Activated T-cell treated with anti-CD3 and anti-CD28 coated beads for 24 hours (primary cell): ENCODE results near the gene SDHB.

ENCODE experiments used
- DNase-seq: peaks from one replicate; pipeline ENCODE4 v3.0.0-alpha.2; 2020; ENCODE audit warnings: low read depth

Gene SDHB

GRCh38 chr1:17045634-17046333 lies 8.0 kb downstream of the SDHB start:
- DNase-seq, result no peak

GRCh38 chr1:17045150-17045549 lies 8.7 kb downstream of the SDHB start:
- DNase-seq, result no peak

GRCh38 chr1:17043676-17044075 lies 10.2 kb downstream of the SDHB start:
- no peak for DNase-seq

GRCh38 chr1:17040135-17040534 lies 13.7 kb downstream of the SDHB start:
- DNase-seq, result no peak

- no peak for DNase-seq
These were observed 14.3 kb downstream of the SDHB start for GRCh38 chr1:17039522-17039921.

GRCh38 chr1:17033481-17033880 lies 20.4 kb downstream of the SDHB start:
- no peak for DNase-seq

- no peak for DNase-seq
These were observed 21.1 kb downstream of the SDHB start for GRCh38 chr1:17032741-17033140.

- DNase-seq, result no peak
These were observed 22.4 kb downstream of the SDHB start for GRCh38 chr1:17031436-17031835.

GRCh38 chr1:17030206-17030605 lies 23.6 kb downstream of the SDHB start:
- no peak for DNase-seq

- DNase-seq, result no peak
These were observed 25.1 kb downstream of the SDHB start for GRCh38 chr1:17028662-17029188.

GRCh38 chr1:17027900-17028299 lies 25.9 kb downstream of the SDHB start:
- no peak for DNase-seq

GRCh38 chr1:17027403-17027802 lies 26.4 kb downstream of the SDHB start:
- DNase-seq, result no peak

GRCh38 chr1:17024721-17025120 lies 29.1 kb downstream of the SDHB start:
- DNase-seq, result no peak

GRCh38 chr1:17023573-17023972 lies 30.3 kb downstream of the SDHB start:
- no peak for DNase-seq

- DNase-seq, result no peak
These were observed 30.7 kb downstream of the SDHB start for GRCh38 chr1:17023102-17023501.

GRCh38 chr1:17021896-17022295 lies 31.9 kb downstream of the SDHB start:
- no peak for DNase-seq

GRCh38 chr1:17020502-17020901 lies 33.3 kb downstream of the SDHB start:
- no peak for DNase-seq

GRCh38 chr1:17018849-17019248 lies 35.0 kb downstream of the SDHB start:
- no peak for DNase-seq

GRCh38 chr1:17017435-17017834 lies 36.4 kb downstream of the SDHB start:
- no peak for DNase-seq

GRCh38 chr1:17016317-17016661 lies 37.5 kb downstream of the SDHB start:
- DNase-seq, result no peak

GRCh38 chr1:17014671-17015567 lies 38.9 kb downstream of the SDHB start:
- no peak for DNase-seq

- no peak for DNase-seq
These were observed 40.1 kb downstream of the SDHB start for GRCh38 chr1:17013491-17014320.
